Hepatic stellate cell (primary cell): ENCODE measurements around the gene ZSCAN18.
A peak's percentile ranks its signal among the peaks of the same experiment; 100 is the strongest.

ENCODE experiments used
- DNase-seq: peaks from one replicate; pipeline ENCODE4 v3.0.0; 2011; ENCODE audit warnings: low spot score

The ZSCAN18 gene

DNA sequence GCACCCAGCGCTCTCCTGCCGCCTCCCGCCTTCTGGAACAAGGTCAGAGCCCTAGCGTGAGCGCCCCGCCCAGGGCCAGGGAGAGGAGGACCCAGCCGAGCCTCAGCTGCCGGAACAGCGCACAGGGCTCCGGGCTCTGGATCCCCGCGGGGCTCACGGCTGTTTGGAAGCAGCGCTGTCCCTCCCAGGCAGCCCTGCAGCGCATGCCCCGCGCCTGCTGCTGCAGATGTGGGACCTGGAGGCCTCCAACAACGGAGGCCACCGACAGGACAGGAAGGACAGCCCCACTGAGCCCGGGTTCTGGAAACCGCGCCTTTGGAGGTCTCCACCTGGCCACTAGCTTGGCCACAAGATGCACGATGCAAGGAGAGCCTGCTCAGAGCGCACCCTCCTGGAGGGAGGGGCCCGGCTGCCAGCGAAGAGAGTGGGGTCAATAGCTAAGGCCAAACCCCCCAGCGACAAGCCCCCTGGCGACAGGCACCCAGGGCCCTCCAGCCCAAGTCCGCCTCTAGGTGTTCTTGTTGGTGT, 12.6 kb downstream of the ZSCAN18 start:
- no peak for DNase-seq

DNA sequence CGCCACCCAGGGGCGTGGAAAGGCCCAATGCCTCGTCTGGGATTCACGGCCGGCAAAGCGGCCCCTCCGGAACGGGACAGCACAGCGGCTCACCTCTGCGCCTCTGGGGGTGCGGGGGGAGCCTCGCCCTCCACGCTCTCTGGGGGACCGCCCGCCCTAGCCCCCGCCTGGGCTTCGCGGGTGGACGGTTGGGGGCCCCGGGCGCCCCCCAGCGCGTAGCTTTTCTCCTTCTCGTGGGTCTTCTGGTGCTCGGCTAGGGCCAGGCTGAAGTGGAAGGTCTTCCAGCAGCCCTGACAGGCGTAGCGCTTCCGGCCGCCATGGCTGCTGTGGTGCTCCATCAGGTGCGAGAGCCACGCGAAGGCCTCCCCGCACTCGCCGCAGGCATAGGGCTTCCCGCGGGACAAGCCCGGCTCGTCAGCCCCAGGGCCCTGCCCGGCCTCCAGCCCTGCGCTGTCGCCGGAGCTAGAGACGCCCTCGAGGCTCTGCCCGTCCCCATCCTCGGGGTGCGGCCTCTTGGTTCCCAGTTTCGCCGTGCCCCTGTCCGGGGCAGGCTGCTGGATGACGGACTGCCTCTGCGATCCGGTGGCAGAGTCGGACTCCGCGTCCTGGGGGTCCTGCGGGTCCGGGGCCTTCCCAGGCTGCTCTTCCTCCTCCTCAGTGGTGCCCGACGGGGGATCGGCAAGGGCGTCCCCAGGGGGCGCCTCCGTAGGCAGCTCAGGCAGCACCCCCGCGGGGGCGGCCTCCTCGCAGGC, 13.3 kb downstream of the ZSCAN18 start:
- DNase-seq, result no peak

GRCh38 chr19:58083021-58083420, 15.0 kb downstream of the ZSCAN18 start:
- no peak for DNase-seq

GRCh38 chr19:58079792-58080191, 18.2 kb downstream of the ZSCAN18 start:
- DNase-seq, result no peak

GRCh38 chr19:58067240-58067912, 30.7 kb downstream of the ZSCAN18 start:
- DNase-seq, result no peak

GRCh38 chr19:58063712-58064111, 34.3 kb downstream of the ZSCAN18 start:
- no peak for DNase-seq

DNA sequence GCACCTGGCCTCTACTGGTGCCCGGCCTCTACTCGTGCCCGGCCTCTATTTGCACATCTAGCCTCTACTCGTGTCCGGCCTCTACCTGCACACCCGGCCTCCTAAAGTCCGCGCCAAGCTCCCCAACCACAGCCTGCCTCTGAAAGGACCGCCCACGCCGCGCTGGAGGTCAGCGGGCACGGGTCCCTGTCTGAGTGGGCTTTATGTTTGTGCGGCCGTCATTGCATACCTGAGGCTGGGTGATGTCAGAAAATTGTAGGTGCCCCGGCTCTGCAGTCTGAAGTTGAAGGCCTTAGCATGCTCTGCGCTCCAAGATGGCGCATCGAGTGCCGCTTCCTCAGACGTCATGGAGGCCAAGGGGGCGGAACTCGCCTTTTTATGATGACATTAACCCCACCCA, 37.8 kb downstream of the ZSCAN18 start:
- DNase-seq, result no peak

- DNase-seq, result no peak
These were observed 38.4 kb downstream of the ZSCAN18 start for GRCh38 chr19:58059671-58060078.

GRCh38 chr19:58059003-58059670, 38.9 kb downstream of the ZSCAN18 start, which contains the start of gene ZNF135:
ZNF135 (plus strand) TSS chr19:58059282; CDS start chr19:58060003, 721 bp downstream.
- peak; percentile 92 for DNase-seq

DNA sequence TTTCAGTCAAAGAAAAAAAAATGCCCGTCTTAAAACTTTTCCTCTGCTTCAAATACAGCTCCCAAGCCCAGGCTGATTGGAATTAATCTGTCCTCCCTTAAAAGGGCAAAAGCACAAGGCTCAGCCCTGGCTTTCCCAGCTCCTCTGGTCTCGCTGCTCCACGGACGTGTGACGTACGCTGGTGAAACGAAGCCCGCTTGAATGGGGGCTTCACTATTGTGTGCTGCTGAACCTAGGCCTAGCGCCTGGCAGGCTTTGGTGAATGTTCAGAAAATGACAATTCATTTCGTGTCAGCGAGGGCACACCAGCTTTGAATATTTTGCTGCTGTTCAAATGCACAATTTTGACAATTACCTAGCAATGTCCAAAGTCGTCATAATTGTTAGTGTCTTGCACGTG, 39.6 kb downstream of the ZSCAN18 start:
- no peak for DNase-seq

- no peak for DNase-seq
These were observed 41.2 kb downstream of the ZSCAN18 start for GRCh38 chr19:58056861-58057260.

- DNase-seq, result no peak
These were observed 41.8 kb downstream of the ZSCAN18 start for GRCh38 chr19:58056261-58056660.

DNA sequence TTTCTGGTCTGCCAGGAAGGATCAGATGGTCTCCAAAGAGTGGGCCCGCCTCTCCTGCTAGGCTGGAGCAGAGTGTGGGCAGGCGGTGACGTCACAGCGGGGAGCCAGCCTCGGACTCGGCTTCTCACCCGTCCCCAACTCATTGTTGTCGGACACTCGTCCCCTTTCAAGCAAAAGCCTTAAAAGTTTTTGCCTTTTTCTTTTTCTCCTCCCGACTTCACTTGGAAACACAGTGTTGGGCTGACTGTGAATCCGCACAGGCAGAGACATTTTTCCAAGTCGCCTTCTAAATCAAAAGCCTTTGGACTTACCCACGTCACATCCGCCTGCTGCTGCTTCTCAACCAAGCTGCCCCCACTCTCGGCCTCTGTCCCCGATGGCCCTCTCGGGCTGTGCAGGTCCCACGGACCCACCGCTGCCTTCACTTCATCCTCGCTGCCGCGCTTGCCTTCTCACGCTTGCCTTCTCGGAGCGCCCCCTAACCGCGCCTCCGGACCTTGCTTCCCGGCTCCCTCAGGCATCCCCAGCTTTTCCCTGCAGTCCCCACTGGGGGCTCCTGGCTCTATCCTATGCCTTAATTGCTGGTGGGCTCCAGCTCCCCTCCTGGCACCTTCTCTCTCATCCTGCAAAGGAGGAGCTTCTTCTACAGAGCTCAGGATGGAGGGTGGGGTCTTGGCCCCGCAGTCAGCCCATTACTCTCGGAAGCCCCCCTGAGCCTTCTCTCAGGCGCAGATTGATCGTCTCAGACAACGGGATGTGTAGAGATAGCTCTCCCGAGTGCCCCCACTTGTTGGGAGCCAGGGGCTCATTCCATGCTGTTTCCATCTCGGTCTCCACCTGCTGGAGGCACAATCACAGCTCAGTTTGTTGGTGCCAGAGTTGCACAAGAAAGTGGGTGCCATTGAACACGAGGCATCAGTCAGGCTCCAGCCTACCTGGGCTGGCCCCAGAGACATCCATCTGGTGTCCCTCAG, 42.8 kb downstream of the ZSCAN18 start:
- peak; percentile 50 for DNase-seq

- no peak for DNase-seq
These were observed 44.4 kb downstream of the ZSCAN18 start for GRCh38 chr19:58053480-58054156.

DNA sequence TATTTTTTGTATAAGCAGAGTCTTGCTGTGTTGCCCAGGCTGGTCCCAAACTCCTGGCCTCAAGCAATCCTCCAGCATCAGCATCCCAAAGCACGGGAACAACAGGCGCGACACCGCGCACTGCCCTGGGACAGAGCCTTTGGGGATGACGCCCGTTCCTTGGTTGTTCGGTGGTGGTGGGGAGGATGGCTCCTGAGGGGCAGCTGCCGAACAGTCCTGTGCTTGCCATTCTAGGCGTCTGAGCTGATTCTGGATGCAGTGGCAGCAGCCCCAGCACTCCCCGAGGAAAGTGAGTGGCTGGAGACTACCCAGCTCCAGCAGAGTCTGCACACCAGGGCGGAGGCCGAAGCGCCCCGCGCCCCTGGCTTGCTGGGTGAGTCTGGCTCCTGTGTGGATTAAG, 45.8 kb downstream of the ZSCAN18 start:
- DNase-seq, result no peak

- no peak for DNase-seq
These were observed 50.4 kb downstream of the ZSCAN18 start for GRCh38 chr19:58047672-58048071.

- DNase-seq, result no peak
These were observed 51.2 kb downstream of the ZSCAN18 start for GRCh38 chr19:58046856-58047255.

GRCh38 chr19:58045411-58046050, 52.5 kb downstream of the ZSCAN18 start:
- no peak for DNase-seq

DNA sequence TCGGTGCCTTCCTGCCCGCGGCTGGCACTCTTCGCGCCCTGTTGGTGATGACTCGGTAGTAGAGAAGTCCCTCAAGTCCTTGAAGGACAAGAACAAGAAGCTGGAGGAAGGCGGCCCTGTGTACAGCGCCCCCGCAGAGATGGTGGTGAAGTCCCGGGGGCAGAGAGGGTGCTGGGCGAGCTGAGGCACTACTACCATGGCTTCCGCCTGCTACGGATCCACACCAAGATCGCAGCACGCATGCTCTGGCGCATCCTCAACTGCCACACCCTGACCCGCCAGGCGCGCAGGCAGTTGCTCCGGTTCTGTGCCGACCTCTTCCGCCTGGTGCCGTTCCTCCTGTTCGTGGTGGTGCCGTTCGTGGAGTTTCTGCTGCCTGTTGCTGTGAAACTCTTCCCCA, 53.1 kb downstream of the ZSCAN18 start:
- DNase-seq, result no peak

- no peak for DNase-seq
These were observed 53.6 kb downstream of the ZSCAN18 start for GRCh38 chr19:58044391-58044790.
